Measurements from ENCODE around the gene C7orf25. TPM values are rescaled to one million over a fixed set of nuclear protein-coding genes. Genes with fewer than 3 reads are reported as not detected.

The C7orf25 gene
- polyA plus RNA-seq, 2 of the 4 experiments (the other 2 are of a cell fraction), result 3.0 to 3.7 TPM

- Histone ChIP-seq H3K9me3 (no peaks in the 10 kb centered on the region), H3K4me3 (no peak overlapping the region), H3K4me1 (no peaks in the 10 kb centered on the region), H3K4me2 (no peak overlapping the region), H3K27ac (no peak overlapping the region)
- WGBS (ENCODE audit: missing lambda C conversion rate), result 40% methylated on average over 2 of the region's 2 CpGs
- POLR2A ChIA-PET, result no interaction called here
- TF ChIP-seq JUN (IDR thresholded peaks at IDR 0.05) (no peak), RAD21 (conservative IDR thresholded peaks at IDR 0.05 in 1 of 2, IDR thresholded peaks at IDR 0.05 in 1 of 2) (no peak)
- FAIRE-seq (no peak), ATAC-seq (no peak), DNase-seq (ENCODE audit: low read depth in 1 of 2, low spot score in 1 of 2) (no peak)
- CTCF ChIA-PET, result interaction anchor here (1.0 to 8.4 kb wide), 9 partner anchors 9 to 961 kb away, joined by 3 to 99 read pairs (median 4); no protein-coding TSS in a partner anchor
Observed at GRCh38 chr7:42877862-42878261, 34.0 kb downstream of the C7orf25 start.

GRCh38 chr7:42876182-42877068 is 35.4 kb downstream of the C7orf25 start:
- ATAC-seq (peak; percentile 70 to 93; a peak in 5 of 6 replicates), FAIRE-seq (peak; percentile 90), DNase-seq (ENCODE audit: low read depth in 1 of 2, low spot score in 1 of 2) (peak in 1 of 2 experiments; percentile 58)
- no peak overlapping the region for H3K4me3 ChIP-seq
- H3K4me2 ChIP-seq, result no peak overlapping the region
- WGBS (ENCODE audit: missing lambda C conversion rate), result 22% methylated on average over 5 of the region's 5 CpGs
- TF ChIP-seq PBX3 (IDR thresholded peaks at IDR 0.05) (no peak), FOXS1 (CRISPR knock-in tag; IDR thresholded peaks at IDR 0.05) (no peak), KDM5A (IDR thresholded peaks at IDR 0.05) (no peak), CTCF (IDR thresholded peaks at IDR 0.05) (peak; percentile 76), MYC (IDR thresholded peaks at IDR 0.05; ENCODE audit: borderline replicate concordance, low read length) (no peak), ELK1 (IDR thresholded peaks at IDR 0.05; ENCODE audit: low read depth, low read length) (no peak), MAFK (IDR thresholded peaks at IDR 0.05; ENCODE audit: partially characterized antibody) (no peak), SMC3 (IDR thresholded peaks at IDR 0.05) (peak; percentile 74), RAD21 (conservative IDR thresholded peaks at IDR 0.05 in 1 of 2, IDR thresholded peaks at IDR 0.05 in 1 of 2) (peak; percentile 59 to 68), HOXB5 (CRISPR knock-in tag; IDR thresholded peaks at IDR 0.05) (no peak), CHD4 (IDR thresholded peaks at IDR 0.05; ENCODE audit: borderline replicate concordance) (no peak), MAX (IDR thresholded peaks at IDR 0.05) (no peak)
- ChIA-PET POLR2A (no interaction called here), CTCF (interaction anchor here (0.6 to 8.4 kb wide), 25 partner anchors 10 to 963 kb away, joined by 3 to 99 read pairs (median 4); partner anchors contain the start of gene C7orf25)
- H3K27ac ChIP-seq, result no peak overlapping the region
- no peaks in the 10 kb centered on the region for H3K4me1 ChIP-seq
- no peaks in the 10 kb centered on the region for H3K9me3 ChIP-seq

GRCh38 chr7:42869131-42870020 is 42.5 kb downstream of the C7orf25 start:
- Histone ChIP-seq H3K4me2 (peak overlapping the region; percentile 25; the same call in 2 of the 3 replicates), H3K4me1 (peaks cover 7% of the 10 kb centered on the region; the same call in 2 of the 3 replicates), H3K9me3 (peaks cover 11% of the 10 kb centered on the region), H3K4me3 (no peak overlapping the region), H3K27ac (no peak overlapping the region)
- POLR2A ChIA-PET, result no interaction called here
- ATAC-seq (no peak), DNase-seq (ENCODE audit: low read depth in 1 of 2, low spot score in 1 of 2) (no peak), FAIRE-seq (no peak)
- CTCF ChIA-PET, result no interaction called here
- WGBS (ENCODE audit: missing lambda C conversion rate), result 35% methylated on average over 7 of the region's 7 CpGs
- TF ChIP-seq JUN (IDR thresholded peaks at IDR 0.05), result no peak
- TF ChIP-seq POLR2AphosphoS2 (conservative IDR thresholded peaks at IDR 0.05; ENCODE audit: low read length), result no peak
- no peak for TF ChIP-seq MYC (IDR thresholded peaks at IDR 0.05; ENCODE audit: borderline replicate concordance, low read length)
- no peak for TF ChIP-seq FOSB (CRISPR knock-in tag; IDR thresholded peaks at IDR 0.05)
- no peak for TF ChIP-seq USF2 (IDR thresholded peaks at IDR 0.05)
- TF ChIP-seq PBX3 (IDR thresholded peaks at IDR 0.05), result no peak
- TF ChIP-seq HMGXB4 (CRISPR knock-in tag; IDR thresholded peaks at IDR 0.05; ENCODE audit: borderline replicate concordance), result no peak
- no peak for TF ChIP-seq PHF8 (IDR thresholded peaks at IDR 0.05; ENCODE audit: borderline replicate concordance, low read depth)
- TF ChIP-seq CBX2 (IDR thresholded peaks at IDR 0.05; ENCODE audit: borderline replicate concordance, low read depth), result no peak
- TF ChIP-seq POLR2A (IDR thresholded peaks at IDR 0.05; ENCODE audit: low read length), result no peak
- no peak for TF ChIP-seq CEBPB (IDR thresholded peaks at IDR 0.05)
